HEK293 (cell line): ENCODE data around the gene ZNF730.

ENCODE experiments used
- CTCF ChIA-PET: fragments of 350-600 bp; formaldehyde crosslinking; extraction: SDS; loops from one replicate; lab custom pipeline; 2021; ENCODE audit warnings: antibody characterized with exemption; lab: Yijun Ruan, JAX
- POLR2A ChIA-PET: fragments of 300-600 bp; formaldehyde crosslinking; extraction: SDS; loops from one replicate; lab custom pipeline; 2020; ENCODE audit warnings: antibody characterized with exemption, inconsistent platforms; lab: Yijun Ruan, JAX
- H3K27ac ChIP-seq: fragments of 200-500 bp; sonication (Bioruptor generic); 2 replicates; pipeline ENCODE4 v1.5.1; 2014; ENCODE audit warnings: low read depth, low read length, control low read depth, inconsistent platforms; ENCODE audit errors: extremely low read depth
- H3K36me3 ChIP-seq, 2 experiments: fragments of 200-500 bp in 1 of 2; sonication (Bioruptor generic) in 1 of 2; 1 replicate in 1 of 2; 2 replicates in 1 of 2; pipeline ENCODE4 v1.5.1; 2014 to 2017; ENCODE audit warnings: inconsistent platforms in 2 of 2, low read length in 2 of 2; ENCODE audit not compliant: control insufficient read depth in 2 of 2, insufficient read depth in 1 of 2
- H3K4me1 ChIP-seq: fragments of 200-500 bp; sonication (Bioruptor generic); 2 replicates; pipeline ENCODE4 v1.5.1; 2014; ENCODE audit warnings: mild to moderate bottlenecking, low read length, inconsistent platforms; ENCODE audit not compliant: control insufficient read depth, insufficient read depth
- H3K4me3 ChIP-seq: 2 replicates; pipeline ENCODE4 v1.5.1; 2011; ENCODE audit warnings: low read depth, mild to moderate bottlenecking, control low read depth, low read length, moderate library complexity
- H3K9me3 ChIP-seq: fragments of 200-500 bp; sonication (Bioruptor generic); 2 replicates; pipeline ENCODE4 v1.5.1; 2014; ENCODE audit warnings: low read depth, low read length, inconsistent platforms; ENCODE audit not compliant: control insufficient read depth, insufficient read depth
- CTCF ChIP-seq: fragments of 450-650 bp; formaldehyde crosslinking; IDR thresholded peaks from 2 replicates; pipeline ENCODE4 v1.5.1; 2016; ENCODE audit warnings: missing biosample characterization, missing genetic modification characterization
- HOXA7 ChIP-seq: sonication (generic); formaldehyde crosslinking; IDR thresholded peaks from 2 replicates; pipeline ENCODE4 v1.8.1; 2022; ENCODE audit warnings: missing genetic modification reagents, borderline replicate concordance
- INSM2 ChIP-seq: fragments of 450-650 bp; formaldehyde crosslinking; IDR thresholded peaks from 2 replicates; pipeline ENCODE4 v1.5.1; 2016; ENCODE audit warnings: missing biosample characterization, missing genetic modification characterization
- PBX3 ChIP-seq: sonication (generic); formaldehyde crosslinking; IDR thresholded peaks from 2 replicates; pipeline ENCODE4 v1.8.1; 2022; ENCODE audit warnings: mild to moderate bottlenecking, moderate library complexity, missing genetic modification reagents
- SALL2 ChIP-seq: fragments of 450-650 bp; formaldehyde crosslinking; IDR thresholded peaks from 2 replicates; pipeline ENCODE4 v1.5.0; 2017; ENCODE audit warnings: missing biosample characterization, mild to moderate bottlenecking, missing genetic modification characterization, borderline replicate concordance
- SETDB1 ChIP-seq: IDR thresholded peaks from one replicate; pipeline ENCODE4 v1.6.1; 2017; ENCODE audit warnings: mild to moderate bottlenecking, low read length, moderate library complexity, mixed read lengths; ENCODE audit not compliant: insufficient read length
- SP2 ChIP-seq: fragments of 450-650 bp; formaldehyde crosslinking; IDR thresholded peaks from 2 replicates; pipeline ENCODE4 v1.5.1; 2016; ENCODE audit warnings: missing biosample characterization, missing genetic modification characterization
- SP7 ChIP-seq: fragments of 450-650 bp; formaldehyde crosslinking; IDR thresholded peaks from 2 replicates; pipeline ENCODE4 v1.5.1; 2016; ENCODE audit warnings: missing biosample characterization, missing genetic modification characterization
- ZBTB21 ChIP-seq: fragments of 450-650 bp; formaldehyde crosslinking; IDR thresholded peaks from 2 replicates; pipeline ENCODE4 v1.5.1; 2017; ENCODE audit warnings: missing biosample characterization, missing genetic modification characterization
- ZBTB44 ChIP-seq: fragments of 450-650 bp; IDR thresholded peaks from 2 replicates; pipeline ENCODE4 v1.5.1; 2018; ENCODE audit warnings: missing biosample characterization, mild to moderate bottlenecking, missing genetic modification characterization
- ZFP37 ChIP-seq: fragments of 450-650 bp; formaldehyde crosslinking; IDR thresholded peaks from 2 replicates; pipeline ENCODE4 v1.5.1; 2016; ENCODE audit warnings: missing biosample characterization, missing genetic modification characterization
- ZFP69B ChIP-seq: fragments of 450-650 bp; formaldehyde crosslinking; IDR thresholded peaks from 2 replicates; pipeline ENCODE4 v1.5.1; 2016; ENCODE audit warnings: missing biosample characterization, missing genetic modification characterization
- ZNF114 ChIP-seq: fragments of 450-650 bp; formaldehyde crosslinking; IDR thresholded peaks from 2 replicates; pipeline ENCODE4 v1.5.0; 2017; ENCODE audit warnings: missing biosample characterization, missing genetic modification characterization
- ZNF133 ChIP-seq: fragments of 450-650 bp; formaldehyde crosslinking; IDR thresholded peaks from 2 replicates; pipeline ENCODE4 v1.5.1; 2016; ENCODE audit warnings: missing biosample characterization, missing genetic modification characterization
- ZNF239 ChIP-seq: fragments of 450-650 bp; formaldehyde crosslinking; IDR thresholded peaks from 2 replicates; pipeline ENCODE4 v1.5.1; 2016; ENCODE audit warnings: missing biosample characterization, missing genetic modification characterization
- ZNF266 ChIP-seq: fragments of 450-650 bp; formaldehyde crosslinking; IDR thresholded peaks from 2 replicates; pipeline ENCODE4 v1.5.1; 2016; ENCODE audit warnings: missing biosample characterization, missing genetic modification characterization, low read depth
- ZNF473 ChIP-seq: fragments of 450-650 bp; formaldehyde crosslinking; IDR thresholded peaks from 2 replicates; pipeline ENCODE4 v1.5.1; 2017; ENCODE audit warnings: missing biosample characterization, missing genetic modification characterization
- ZNF645 ChIP-seq: fragments of 450-650 bp; formaldehyde crosslinking; IDR thresholded peaks from 2 replicates; pipeline ENCODE4; 2016; ENCODE audit warnings: missing biosample characterization, missing genetic modification characterization
- ZNF76 ChIP-seq: fragments of 450-650 bp; formaldehyde crosslinking; IDR thresholded peaks from 2 replicates; pipeline ENCODE4; 2016; ENCODE audit warnings: low read depth, missing biosample characterization, missing genetic modification characterization, borderline replicate concordance
- ZNF777 ChIP-seq: fragments of 450-650 bp; formaldehyde crosslinking; IDR thresholded peaks from 2 replicates; pipeline ENCODE4 v1.5.1; 2017; ENCODE audit warnings: missing biosample characterization, missing genetic modification characterization, borderline replicate concordance
- ZXDB ChIP-seq: fragments of 450-650 bp; formaldehyde crosslinking; IDR thresholded peaks from 2 replicates; pipeline ENCODE4 v1.5.1; 2016; ENCODE audit warnings: missing biosample characterization, missing genetic modification characterization

The ZNF730 gene

GRCh38 chr19:23098286-23098685, 18.5 kb upstream of the ZNF730 start:
- POLR2A ChIA-PET = no interaction called here
- Histone ChIP-seq H3K27ac (no peak overlapping the region), H3K9me3 (no peaks in the 10 kb centered on the region), H3K36me3 (no peaks in the 10 kb centered on the region), H3K4me1 (no peaks in the 10 kb centered on the region), H3K4me3 (no peak overlapping the region)
- TF ChIP-seq ZNF266 (tag by site-specific recombination) (no peak), ZNF777 (no peak), ZNF645 (tag by site-specific recombination) (no peak), ZNF133 (no peak), ZFP69B (tag by site-specific recombination) (no peak), CTCF (tag by site-specific recombination) (no peak), ZXDB (tag by site-specific recombination) (no peak), INSM2 (tag by site-specific recombination) (no peak), ZBTB44 (tag by site-specific recombination) (no peak)
- CTCF ChIA-PET = no interaction called here

GRCh38 chr19:23098988-23099387, 17.8 kb upstream of the ZNF730 start:
- TF ChIP-seq HOXA7 = no peak
- no peak for TF ChIP-seq SALL2
- TF ChIP-seq SETDB1 = no peak
- TF ChIP-seq ZNF645 (tag by site-specific recombination) = no peak
- no peak for TF ChIP-seq PBX3 (CRISPR knock-in tag)
- no peak for TF ChIP-seq SP7 (tag by site-specific recombination)
- TF ChIP-seq ZFP37 (tag by site-specific recombination) = no peak
- no peak for TF ChIP-seq ZNF473 (tag by site-specific recombination)
- no peak for TF ChIP-seq ZBTB21 (tag by site-specific recombination)
- TF ChIP-seq ZNF239 (tag by site-specific recombination) = no peak
- TF ChIP-seq SP2 (tag by site-specific recombination) = no peak
- TF ChIP-seq ZNF76 (tag by site-specific recombination) = no peak
- TF ChIP-seq ZNF114 (tag by site-specific recombination) = no peak
- no peak overlapping the region for H3K4me3 ChIP-seq
- no peak overlapping the region for H3K27ac ChIP-seq
- ChIA-PET CTCF (no interaction called here), POLR2A (no interaction called here)
- no peaks in the 10 kb centered on the region for H3K36me3 ChIP-seq
- H3K9me3 ChIP-seq = no peaks in the 10 kb centered on the region
- H3K4me1 ChIP-seq = no peaks in the 10 kb centered on the region
